GM19099 (cell line): Measurements from ENCODE around the gene FRMD1.

Experiments used
- POLR2A ChIP-seq: IDR thresholded peaks from 3 replicates; pipeline ENCODE4 v1.6.1; 2011; ENCODE audit warnings: low read depth; ENCODE audit not compliant: insufficient read length; ENCODE audit errors: extremely low read depth

FRMD1 gene

GRCh38 chr6:168102315-168102985 is 23.4 kb upstream of the FRMD1 start:
- TF ChIP-seq POLR2A, result no peak

- TF ChIP-seq POLR2A, result no peak
Measured at GRCh38 chr6:168101590-168102314, 22.7 kb upstream of the FRMD1 start.

- no peak for TF ChIP-seq POLR2A
Measured at GRCh38 chr6:168100803-168101589, 22.0 kb upstream of the FRMD1 start.

GRCh38 chr6:168100011-168100802 is 21.2 kb upstream of the FRMD1 start:
- TF ChIP-seq POLR2A, result no peak

GRCh38 chr6:168099201-168100010 is 20.4 kb upstream of the FRMD1 start:
- TF ChIP-seq POLR2A, result no peak

- TF ChIP-seq POLR2A, result no peak
Measured at GRCh38 chr6:168098431-168098861, 19.4 kb upstream of the FRMD1 start.

GRCh38 chr6:168097621-168098430 is 18.8 kb upstream of the FRMD1 start:
- TF ChIP-seq POLR2A, result no peak

- no peak for TF ChIP-seq POLR2A
Measured at GRCh38 chr6:168097221-168097620, 18.2 kb upstream of the FRMD1 start.

- TF ChIP-seq POLR2A, result no peak
Measured at GRCh38 chr6:168096271-168096764, 17.3 kb upstream of the FRMD1 start.

GRCh38 chr6:168095716-168096250 is 16.8 kb upstream of the FRMD1 start:
- TF ChIP-seq POLR2A, result no peak

- no peak for TF ChIP-seq POLR2A
Measured at GRCh38 chr6:168095171-168095691, 16.2 kb upstream of the FRMD1 start.

- no peak for TF ChIP-seq POLR2A
Measured at GRCh38 chr6:168093634-168094033, 14.6 kb upstream of the FRMD1 start.
